Retina (tissue), 1 donor: ENCODE measurements around the gene SPARC.

Experiments
- DNase-seq: peaks from one replicate; pipeline ENCODE4 v3.0.0-alpha.2; 2016

The SPARC gene

GRCh38 chr5:151657114-151657513, 29.6 kb downstream of the SPARC start:
- no peak for DNase-seq

DNA sequence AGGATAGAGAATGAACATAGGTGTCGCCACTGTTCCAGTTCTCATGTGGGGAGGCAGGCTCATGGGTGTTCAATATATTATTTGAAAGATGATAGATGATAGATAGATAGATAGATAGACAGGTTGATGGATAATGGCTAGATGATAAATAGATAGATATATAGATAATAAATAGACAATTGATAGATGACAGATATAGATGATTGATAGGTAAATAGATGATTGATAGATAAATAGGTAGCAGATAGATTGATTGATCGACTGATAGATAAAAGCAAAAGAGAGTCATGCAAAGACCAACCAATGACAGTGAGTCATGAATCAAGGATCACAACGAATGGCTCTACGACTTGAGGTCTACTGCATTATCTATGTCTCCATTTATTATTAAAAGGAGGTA, 30.4 kb downstream of the SPARC start:
- DNase-seq, result no peak

DNA sequence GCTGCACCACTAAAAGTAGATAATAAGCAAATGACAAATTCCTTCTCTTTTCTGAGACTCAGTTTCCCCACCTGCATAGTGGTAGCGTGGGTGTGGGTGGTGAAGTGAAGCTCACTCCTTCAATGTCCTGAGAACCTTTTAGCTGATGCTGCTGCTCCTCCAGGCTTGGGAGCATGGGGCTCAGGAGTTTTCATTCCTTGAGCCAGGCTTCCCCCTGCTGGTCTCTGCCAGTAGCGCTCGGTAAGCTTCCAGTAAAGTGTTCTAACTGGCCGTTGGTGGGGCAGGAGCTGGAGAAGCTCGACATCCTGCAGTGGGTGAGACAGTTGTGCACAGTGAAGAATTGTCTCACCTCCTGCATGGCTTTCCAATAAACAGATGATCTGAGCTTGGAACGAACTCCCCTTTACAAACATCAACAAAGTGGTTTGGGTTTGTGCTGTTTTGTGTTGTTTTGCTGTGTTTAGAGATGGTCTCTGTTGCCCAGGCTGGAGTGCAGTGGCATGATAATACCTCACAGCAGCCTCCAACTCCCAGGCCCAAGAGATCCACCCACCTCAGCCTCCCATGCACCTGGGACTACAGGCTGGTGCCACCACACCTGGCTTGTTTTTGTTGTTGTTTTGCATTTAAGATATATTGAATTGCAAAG, 34.6 kb downstream of the SPARC start:
- peak; percentile 83 for DNase-seq

DNA sequence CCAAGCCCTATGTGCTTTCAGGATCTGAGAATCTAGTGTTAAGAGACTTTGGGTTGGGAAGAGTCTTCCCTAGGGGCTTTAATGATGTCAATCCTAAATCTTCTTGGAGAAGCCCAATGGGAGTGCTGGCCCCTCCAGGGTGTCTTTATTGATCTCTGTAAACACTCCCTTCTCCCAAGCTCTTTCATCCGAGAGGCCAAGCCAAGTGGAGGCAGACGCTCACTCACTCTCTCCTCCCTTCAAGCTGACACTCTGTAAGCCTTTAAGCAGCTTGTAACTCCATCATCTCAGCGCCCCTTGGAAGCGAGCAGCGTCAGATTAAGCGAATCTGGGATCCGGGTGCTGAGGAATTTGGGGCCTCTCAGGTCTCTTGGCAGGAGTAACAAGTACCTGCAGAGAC, 37.7 kb downstream of the SPARC start:
- no peak for DNase-seq

GRCh38 chr5:151648089-151648488, 38.6 kb downstream of the SPARC start:
- DNase-seq, result no peak

GRCh38 chr5:151647320-151647861, 39.3 kb downstream of the SPARC start:
- no peak for DNase-seq

- no peak for DNase-seq
Observed at GRCh38 chr5:151646334-151646733, 40.4 kb downstream of the SPARC start.

GRCh38 chr5:151643388-151643787, 43.3 kb downstream of the SPARC start:
- no peak for DNase-seq

DNA sequence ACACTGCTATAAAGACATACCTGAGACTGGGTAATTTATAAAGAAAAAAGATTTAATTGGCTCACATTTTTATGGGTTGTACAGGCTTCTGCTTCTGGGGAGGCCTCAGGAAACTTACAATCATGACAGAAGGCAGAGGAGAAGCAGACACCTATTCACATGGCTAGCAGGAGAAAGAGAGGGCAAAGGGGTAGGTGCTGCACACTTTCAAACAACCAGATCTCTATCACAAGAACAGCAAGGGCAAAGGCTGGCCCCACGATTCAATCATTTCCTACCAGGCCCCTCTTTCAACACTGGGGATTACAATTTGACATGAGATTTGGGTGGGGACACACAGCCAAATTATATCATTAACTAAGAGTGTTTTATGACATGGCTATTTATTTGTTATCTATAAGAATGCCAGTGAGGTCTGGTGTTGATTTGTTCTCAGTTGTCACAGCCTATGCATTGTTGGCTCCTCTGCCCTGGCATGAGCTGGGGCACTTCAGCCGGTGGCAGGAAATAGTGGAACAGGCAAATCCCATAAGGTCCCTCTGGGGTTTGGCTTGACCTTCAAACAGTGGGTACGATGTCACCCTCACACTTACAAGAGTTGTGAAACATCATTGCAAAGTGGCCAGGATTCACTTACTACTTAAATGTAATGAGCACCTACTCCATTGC, 44.1 kb downstream of the SPARC start:
- no peak for DNase-seq

GRCh38 chr5:151638619-151639018, 48.1 kb downstream of the SPARC start:
- DNase-seq, result no peak

GRCh38 chr5:151637676-151638075, 49.0 kb downstream of the SPARC start:
- no peak for DNase-seq

DNA sequence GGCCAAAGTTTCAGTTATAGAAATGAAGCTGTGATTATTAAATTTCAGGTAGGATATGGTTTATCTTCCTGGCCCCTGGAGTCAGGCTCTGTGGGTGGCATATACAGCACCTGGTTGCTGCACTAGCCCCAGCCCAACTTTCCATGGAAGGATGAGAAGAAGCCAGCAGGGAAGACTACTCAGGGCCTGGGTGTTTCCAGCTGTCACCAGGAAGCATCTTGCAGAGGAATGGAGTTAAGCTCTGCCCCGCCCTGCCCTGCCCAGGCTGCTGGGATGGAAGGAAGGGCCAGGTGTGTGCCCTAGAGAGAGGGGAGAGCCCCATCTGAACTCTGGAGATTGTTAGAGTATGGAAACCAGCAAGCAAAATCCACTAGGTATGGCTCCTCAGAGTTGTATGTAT, 52.8 kb downstream of the SPARC start:
- DNase-seq, result no peak

GRCh38 chr5:151632941-151633340, 53.8 kb downstream of the SPARC start:
- DNase-seq, result no peak

DNA sequence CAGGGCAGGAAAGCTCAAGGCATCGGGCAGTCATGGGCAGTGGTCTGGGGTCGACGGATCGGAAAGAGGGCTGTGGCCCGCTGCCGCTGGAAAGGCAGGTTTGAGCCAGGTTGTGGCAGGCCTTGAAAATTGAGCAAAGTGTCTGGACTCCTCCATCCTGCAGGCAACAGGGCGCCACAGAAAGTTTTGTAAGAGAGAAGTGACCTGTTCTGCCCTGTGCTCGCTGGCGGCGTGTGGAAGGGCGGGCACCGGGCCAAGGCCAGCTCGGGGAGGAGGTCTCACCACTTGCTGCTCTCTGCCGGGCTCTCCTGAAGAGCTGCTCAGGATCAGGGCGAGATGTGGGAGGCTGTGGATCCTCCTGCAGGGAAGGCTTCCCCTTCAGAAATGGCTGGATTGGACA, 54.2 kb downstream of the SPARC start:
- no peak for DNase-seq

DNA sequence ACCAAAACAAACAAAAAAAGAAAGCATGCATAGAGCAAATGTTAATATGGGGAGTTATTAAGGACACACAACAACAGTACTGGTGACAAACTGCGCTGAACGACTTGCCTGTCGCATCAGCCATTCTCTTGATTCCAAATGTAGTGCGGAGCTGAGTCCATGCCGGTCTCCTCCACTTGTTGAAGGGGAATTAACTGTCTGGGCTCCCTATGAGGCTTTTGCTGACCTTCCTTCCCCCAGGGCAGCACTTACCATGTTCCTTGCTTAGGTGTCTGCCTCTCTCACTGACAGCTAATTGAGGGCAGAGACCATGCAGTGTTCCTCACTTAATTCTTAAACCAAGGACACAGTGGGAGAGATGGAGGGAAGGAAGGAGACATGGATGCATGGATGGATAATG, 54.8 kb downstream of the SPARC start:
- DNase-seq, result no peak

DNA sequence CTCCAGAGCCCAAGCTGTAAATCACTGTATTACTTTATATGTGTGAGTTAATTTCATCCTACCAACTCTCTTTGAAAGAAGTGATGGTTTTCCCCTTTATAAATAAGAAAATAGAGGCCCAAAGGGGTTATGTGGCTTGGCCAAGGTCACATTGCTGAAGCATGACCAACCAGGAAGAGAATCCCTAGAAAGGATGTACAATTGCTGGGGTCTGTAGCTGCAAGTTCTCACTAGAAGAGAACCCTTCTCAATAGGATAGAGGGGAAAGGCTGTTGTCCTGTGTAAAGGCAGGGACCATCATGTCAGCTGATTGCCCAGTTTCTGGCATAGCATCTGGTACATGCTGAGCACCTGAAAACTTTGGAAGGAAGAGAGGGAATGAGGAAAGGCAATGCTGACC, 56.6 kb downstream of the SPARC start:
- DNase-seq, result no peak

DNA sequence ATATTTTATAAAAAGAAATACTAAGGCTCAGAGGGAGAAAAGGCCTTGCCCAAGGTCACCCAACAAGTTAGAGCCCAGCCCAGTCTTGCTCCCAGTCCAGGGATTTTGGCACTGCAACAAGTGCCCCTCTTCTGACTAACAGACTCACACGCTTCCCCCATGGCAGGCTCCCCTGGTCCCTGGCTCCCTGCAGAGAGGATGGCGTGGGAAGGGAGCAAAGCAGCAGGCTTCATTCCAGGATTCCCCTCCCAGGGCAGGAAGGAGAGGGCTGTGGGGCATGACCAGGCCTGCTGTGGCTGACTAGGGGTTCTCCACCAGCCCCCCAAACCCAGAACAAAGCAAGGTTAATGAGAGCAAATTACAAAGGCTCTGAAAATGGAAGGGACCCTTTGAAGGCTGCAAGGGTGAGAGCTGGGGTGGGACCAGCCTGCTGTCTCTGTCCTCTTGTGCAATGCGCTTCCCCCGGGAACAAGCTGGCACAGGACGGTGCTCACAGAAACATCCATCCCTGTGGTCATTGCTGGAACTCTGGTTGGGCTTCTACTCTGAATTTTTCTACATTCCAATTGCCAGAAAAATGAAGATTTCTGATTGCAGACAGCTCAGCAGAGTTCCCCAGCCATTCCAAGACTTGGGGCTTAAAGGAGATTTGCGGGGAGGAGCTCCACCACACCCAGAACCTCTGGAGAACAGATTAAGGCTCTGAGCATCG, 58.4 kb downstream of the SPARC start:
- no peak for DNase-seq

- no peak for DNase-seq
Observed at GRCh38 chr5:151627650-151628049, 59.1 kb downstream of the SPARC start.

GRCh38 chr5:151625285-151625684, 61.4 kb downstream of the SPARC start:
- DNase-seq, result no peak

DNA sequence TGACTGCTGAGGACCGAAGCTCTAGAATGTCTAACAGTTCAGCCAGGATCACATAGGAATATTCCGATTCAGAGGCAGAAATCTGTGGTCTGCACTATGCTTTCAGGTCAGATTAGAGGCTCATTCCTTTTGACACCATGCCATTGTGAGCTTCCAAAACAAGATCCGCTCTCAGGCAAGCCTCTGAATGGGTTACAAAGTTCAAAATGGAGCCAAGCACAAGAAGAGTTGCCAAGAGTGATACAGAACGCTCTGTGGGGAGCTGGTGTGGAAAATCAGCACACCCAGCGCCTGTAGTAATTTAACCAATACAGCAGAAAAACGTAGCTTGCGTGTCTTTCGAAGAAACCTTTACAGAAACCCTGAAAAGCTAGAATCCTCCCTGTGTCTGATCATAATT, 62.2 kb downstream of the SPARC start:
- DNase-seq, result peak; percentile 39

DNA sequence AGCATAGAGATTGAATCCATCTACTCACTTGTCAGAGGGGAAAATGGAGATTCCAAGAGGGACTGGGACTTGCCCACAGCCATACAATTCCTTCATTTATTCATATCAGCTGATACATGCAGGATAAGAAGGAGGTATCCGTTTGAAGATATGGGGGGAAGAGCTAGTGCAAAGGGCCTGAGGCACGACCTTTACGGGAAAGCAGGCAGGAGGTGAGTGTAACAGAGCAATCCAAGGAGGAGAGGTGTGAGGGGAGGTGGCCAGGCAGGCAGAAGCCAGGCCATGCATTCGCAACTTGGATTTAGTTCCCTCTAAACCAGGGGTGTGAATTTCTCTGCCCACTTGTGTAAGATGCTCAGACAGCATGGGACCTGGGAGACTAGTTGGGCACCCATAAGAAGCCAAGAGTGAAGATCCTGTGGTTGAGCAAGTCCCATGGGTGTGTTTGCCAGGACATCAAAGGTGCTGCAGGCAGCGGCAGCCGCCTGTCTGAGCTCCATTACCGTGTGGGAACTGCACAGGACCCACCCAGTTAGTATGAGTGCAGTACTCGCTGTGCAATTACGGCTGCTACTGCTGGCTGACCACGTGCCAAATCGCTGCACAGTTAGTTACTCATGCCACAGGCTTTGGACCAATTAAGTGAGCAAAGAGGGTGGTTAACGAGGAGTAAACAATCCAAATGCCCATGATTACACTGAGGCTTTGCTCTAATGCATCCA, 64.2 kb downstream of the SPARC start:
- peak; percentile 36 for DNase-seq

GRCh38 chr5:151620461-151620840, 66.3 kb downstream of the SPARC start:
- DNase-seq, result no peak

DNA sequence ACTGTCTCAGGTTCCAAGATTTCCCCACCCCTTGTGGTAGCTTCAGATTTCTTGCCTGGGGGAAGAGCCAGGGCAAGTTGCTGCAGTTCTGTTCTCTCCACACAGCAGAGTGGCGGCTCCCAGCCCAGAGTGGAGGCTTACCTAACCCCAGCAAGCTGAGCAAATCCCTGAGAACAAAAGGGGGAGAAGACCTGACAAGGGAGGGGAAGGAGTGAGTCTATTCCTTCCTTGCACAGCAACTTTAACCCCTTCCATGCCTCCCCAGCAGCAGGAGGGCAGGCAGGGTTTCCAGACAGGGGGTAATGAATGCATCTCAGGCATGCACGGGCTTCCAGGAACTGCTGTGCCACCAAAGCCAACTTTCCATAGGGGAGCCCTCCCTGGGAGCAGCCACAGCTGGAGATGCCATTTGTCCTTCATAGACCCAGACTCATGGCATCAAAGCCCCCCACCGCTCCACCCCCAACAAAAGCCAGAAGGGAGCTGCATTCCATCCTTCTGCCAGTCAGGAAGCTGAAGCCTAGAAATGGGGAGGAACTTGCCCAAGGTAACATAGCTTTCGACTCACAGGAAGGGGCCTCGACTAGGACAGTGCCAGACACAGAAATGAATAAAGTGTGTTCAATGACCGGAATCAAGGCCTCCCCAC, 66.8 kb downstream of the SPARC start:
- DNase-seq, result no peak
